Fibroblast of the conjunctiva (primary cell): Measurements from ENCODE around the gene MSMO1.
A peak's percentile ranks its signal among the peaks of the same experiment; 100 is the strongest.
"Not testable (repeated sequence)": the region's sequence is repeated elsewhere in the genome, so short reads cannot be mapped to it uniquely, and the experiment has no call there.

Experiments used
- DNase-seq: peaks from one replicate; pipeline ENCODE4 v3.0.0-alpha.2; 2010; ENCODE audit warnings: low read depth

The MSMO1 gene

DNA sequence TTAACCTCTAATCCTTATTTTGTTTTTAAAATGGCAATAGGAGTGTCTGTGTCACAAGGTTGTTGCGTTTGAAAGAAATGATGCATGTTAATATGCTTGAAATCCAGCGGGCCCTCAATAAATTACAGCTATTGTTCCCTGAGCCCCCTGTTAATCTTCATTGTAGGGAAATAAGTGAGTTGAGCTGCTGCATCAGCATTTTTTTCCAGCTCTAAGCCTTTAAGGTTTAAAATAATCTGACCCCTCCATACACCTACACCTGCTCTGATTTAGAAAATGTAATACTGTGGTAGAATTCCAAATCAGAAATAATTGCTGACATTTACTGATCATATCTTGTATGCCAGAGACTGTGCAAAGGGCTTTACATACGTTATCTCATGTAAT is 2.6 kb upstream of the MSMO1 start:
- DNase-seq: no peak

DNA sequence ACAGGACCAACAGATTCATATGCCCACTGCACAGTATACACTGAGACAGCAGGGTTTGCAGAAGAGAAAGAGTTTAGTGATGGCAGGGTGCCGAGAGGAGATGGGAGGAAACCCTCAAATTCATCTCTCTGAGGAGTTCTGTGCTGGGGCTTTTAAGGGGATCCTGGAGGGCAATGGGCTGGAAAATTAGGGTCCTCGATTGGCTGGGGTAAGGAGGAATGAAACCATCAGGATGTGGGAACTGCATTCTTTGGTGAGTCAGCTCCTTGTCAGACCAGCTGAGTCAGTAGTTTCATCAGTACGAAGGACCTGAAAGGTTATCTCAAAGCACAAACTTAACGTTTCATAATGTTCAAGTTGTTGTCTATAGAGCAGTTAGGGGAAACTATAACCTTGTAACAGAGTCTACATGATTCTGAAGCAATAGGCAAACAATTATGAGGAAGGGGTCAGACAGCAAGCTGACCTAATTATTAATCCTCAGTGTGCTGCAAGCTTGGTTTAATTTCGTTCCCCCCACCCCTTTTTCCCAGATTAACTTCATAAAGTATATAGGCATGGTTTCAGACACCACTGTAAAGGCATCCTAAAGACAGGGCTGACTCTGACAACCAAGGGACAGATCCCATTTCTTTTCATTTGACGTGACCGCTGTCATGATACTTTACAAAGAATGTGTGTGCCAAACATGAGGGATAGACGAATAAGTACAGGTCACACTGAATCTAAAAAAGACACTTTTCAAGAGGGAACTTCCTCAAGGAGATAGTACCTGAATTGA is 1.5 kb upstream of the MSMO1 start:
- peak; percentile 65 for DNase-seq

DNA sequence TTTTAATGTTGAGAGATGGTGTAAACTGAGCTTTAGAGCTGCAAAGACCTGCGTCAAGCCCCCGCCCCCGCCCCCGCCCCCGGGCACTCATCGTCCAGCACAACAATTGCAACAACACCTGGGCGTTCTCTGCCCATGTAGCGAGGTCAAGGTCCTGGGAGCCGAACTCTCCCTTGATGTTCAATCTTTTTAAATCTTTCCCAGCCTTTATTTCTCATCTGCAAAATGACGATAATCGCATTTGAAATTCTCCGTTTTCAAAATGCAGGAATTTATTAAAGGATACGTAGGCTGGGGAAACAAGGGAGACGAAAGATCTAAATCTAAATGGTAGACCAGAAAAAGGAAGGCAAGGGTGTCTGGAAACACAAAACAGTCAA is 648 bp upstream of the MSMO1 start:
- DNase-seq: peak; percentile 22

DNA sequence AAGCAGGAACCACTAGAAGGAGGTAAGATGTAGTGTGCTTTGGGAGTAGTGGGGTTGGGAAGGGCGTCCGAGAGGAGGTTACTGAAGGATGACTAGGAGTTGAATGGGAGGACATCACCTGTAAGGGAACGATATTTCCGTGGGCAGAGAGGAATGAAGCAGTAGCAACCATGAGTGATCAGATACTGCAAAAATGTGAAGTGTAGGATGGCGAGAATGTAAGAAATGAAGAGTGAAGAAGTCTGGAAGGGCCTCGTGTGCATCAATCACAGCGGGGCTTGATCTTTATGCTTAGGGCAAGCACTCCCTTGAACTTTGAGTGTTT is 594 bp downstream of the MSMO1 start:
- no peak for DNase-seq

DNA sequence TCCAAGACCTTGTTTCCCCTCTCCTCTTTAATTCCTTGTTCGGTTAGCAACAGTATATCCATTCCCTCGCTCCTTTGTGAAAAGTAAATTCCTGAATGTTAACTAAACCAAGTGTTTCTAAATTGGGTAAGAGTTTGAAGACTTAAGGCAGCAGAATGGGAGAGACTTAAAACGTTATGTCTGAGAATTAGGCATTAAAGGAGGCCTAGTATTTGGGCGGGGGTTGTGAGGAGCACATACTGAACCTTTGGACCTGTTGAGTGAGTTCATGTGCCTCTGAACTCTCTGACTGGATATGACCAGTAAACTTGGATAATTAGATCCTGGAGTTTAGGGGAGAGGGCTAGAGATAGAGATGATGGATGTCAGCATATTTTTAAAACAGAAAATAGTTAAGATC is 1.2 kb downstream of the MSMO1 start:
- no peak for DNase-seq

DNA sequence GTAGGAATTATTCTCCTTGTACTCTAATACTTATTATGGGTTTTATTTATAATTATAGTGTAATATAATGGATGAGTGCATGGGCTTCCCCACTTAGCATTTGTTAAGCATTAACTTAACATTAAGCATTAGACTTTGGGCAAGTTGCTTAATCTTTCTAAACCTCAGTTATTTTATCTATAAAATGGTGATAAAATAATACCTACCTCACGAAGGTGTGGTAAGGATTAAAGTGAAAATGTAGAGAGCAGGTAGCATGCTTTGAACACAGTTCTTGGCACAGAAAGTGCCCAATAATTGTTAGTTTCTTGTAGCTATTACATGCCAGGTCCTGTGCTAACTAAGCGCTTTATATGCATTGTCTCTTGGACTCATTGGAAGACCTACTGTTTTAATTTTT is 2.6 kb downstream of the MSMO1 start:
- no peak for DNase-seq

DNA sequence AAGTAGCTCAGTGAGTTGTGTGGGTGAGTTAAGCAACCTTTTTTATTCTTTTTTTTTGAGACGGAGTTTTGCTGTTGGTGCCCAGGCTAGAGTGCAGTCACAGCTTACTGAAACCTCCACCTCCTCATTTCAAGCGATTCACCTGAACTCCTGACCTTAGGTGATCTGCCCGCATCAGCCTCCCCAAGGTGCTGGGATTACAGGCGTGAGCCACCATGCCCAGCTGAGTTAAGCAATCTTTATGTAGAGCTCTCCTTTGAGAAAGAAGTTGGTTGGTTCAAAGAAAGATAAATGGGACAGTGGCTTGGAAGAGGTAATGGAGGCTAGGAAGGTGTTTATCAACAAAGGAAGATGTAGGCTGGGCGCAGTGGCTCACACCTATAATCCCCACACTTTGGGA is 3.2 kb downstream of the MSMO1 start:
- no peak for DNase-seq

DNA sequence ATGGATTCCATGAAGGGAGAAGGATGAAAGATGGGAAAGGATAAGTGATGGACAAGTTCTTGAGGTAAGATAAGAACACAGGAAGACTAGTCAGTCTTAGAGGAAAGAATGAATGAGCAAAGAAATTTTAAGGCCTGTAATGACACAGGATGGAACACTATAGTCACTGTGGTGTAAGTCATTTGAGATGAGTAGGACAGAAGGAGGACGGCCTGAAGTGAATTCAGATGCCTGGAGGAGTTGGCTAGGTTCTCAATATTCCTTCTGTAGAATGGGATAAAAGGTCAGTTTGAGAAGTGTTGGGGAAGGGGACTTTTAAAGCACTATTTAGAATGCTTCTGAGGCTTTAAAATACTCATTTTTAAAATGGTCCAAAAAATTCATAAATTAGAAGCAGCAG is 3.9 kb downstream of the MSMO1 start:
- no peak for DNase-seq

DNA sequence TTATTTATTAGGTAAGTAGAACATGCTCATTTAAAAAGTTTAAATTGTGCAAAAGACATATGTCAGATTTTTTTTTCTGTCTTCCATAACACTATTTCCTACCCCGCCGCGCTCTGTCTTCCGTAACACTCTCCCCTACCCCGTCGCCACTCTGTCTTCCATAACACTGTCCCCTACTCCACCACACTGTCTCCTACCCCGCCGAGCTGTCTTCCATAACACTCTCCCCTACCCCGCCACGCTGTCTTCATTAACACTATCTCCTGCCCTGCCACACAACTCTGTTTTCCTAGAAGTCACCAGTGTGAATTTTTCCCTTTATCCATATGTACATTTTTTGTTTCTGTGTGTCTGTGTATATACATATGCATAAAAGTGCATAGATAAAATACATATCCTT is 4.4 kb downstream of the MSMO1 start:
- no peak for DNase-seq

DNA sequence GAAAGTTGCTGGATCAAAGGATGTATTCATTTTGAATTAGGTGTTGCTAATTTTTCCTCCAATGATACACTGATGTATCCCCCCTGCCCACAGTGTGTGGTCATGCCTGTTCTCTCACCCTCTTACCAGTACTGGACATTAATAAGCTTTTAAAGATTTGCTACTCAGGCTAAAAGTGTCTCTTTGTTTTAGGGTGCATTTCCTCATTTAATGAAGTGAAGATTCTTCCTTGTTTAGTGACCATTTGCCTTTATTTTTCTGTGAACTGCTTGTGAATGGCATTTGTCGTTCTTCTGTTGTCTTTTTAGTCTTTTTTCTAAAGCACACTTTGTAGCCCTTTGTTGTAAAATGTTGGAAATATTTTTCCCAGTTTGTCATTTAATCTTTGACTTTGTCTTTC is 5.0 kb downstream of the MSMO1 start:
- DNase-seq: no peak

DNA sequence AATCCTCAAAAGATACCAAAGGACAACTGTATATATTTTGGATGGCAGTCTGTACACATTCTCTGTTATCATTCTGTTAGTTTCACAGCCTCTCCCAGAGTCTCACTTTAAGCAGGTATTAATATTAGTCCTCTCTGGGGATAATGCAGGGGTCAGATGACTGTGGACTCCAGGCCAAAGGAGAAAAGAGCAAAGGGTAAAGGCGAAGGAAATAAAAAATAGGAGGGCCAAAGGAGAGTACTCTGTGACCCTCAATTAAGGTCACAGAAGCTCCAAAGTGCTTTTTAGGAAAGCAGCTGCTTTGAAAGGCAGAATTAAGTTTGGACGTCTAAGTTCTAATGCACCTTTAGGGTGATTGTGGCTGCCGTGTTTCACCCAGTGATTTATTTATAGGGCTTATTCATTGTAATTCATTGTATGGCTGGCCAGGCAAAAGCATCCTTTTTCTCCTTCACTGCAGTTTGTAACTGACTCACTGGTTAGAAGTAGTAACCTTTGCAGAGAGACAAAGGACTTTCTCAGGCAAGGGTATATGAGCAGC is 7.8 kb downstream of the MSMO1 start:
- DNase-seq: no peak

DNA sequence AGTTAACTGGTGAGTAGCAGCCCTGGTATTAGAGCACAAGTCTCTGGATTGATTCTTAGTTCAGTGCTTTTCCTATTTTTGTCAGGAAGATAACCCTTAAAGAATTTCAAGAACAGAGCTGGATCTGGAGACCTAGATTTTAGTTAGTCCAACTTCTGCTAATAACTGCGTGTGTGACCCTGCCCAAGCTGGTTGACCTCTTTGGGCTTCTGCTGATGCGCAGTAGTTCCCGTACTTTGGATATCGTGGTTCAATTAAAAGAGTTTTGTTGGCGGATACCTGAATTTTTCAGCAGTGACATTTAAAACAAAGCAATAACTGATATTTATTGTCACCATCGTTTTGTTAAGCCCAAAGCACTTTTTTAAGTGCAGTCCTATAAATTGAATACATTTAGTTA is 9.3 kb downstream of the MSMO1 start:
- DNase-seq: no peak

DNA sequence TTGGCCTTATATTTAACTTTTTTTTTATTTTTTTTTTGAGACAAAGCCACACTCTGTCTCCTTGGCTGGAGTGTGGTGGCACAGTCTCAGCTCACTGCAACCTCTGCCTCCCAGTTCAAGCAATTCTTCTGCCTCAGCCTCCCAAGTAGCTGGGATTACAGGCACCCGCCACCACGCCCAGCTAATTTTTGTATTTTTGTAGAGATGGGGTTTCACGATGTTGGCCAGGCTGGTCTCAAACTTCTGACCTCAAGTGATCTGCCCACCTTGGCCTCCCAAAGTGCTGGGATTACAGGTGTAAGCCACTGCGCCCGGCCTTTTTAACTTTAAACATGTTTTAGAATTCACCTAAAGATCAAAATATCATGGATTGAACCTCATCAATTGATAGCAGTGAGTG is 14.9 kb downstream of the MSMO1 start:
- not testable (repeated sequence) for DNase-seq

DNA sequence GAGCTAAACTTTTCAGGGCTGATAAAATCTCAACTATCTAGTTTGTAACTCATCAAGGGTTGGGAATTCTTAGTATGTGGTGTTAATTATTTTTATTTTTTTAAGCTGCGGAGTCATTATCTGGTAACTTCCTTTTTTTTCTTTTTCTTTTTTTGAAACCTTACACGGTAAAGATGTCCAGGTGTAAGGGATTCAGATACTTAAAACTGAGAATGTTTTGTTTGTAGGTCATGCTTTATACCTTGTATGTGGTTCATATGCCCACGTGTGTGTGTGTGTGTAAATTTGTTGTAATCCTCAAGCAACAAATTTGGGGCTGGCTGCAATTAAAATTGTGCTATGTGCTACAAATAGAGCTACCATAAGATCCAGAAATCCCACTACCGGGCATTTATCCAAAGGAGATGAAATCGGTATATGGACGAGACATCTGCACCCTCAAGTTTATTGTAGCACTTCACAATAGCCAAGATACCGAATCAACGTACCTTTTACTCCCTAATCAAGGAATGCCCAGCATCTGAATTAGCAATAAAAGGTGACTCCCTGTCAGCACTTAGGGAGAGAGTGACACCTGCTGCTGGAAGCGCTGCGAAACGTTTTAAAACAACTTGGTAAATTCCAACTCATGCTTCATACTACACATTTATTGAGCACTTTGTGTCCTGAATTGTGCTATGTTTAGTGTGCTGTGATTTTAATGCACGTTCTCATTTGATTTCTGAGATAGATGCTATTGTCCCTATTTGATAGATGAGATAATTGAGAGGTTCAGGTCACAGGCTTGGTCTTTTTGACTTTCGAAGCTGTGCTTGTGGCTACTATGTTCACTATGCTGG is 16.1 kb downstream of the MSMO1 start:
- no peak for DNase-seq

DNA sequence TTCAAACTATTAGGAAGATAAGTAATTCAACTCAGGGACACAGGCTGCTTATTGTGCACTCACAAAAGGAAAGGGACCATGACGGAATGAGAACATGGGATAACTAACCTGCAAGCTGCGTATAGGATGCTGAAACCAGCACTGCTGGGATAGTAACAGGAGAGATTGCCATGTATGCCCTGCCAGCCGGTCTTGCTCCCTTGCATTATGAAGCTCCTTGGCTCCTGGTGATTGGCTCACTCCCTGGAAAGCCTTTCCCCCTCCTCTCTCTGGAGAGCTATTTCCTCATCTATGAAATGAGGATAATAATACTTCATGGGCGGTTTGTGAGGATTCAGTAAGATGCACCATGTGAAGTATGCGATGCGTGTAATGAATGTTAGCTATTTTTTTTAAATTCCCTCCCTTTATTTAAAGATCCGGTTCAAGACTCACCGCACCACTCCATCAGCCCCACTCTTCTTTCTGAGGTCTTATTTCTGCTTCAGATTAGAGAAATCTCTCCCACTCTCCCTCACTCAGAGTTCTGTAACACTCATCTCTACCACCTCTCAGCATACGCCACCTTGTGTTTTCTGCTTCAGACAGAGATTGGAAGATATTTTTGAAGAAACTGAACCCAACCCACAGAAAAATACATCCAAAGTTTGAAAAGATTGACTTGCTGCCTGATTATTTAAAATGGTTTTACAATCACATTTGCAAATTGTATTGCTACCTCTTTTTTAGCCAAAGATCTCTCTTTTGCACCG is 18.4 kb downstream of the MSMO1 start:
- DNase-seq: no peak

DNA sequence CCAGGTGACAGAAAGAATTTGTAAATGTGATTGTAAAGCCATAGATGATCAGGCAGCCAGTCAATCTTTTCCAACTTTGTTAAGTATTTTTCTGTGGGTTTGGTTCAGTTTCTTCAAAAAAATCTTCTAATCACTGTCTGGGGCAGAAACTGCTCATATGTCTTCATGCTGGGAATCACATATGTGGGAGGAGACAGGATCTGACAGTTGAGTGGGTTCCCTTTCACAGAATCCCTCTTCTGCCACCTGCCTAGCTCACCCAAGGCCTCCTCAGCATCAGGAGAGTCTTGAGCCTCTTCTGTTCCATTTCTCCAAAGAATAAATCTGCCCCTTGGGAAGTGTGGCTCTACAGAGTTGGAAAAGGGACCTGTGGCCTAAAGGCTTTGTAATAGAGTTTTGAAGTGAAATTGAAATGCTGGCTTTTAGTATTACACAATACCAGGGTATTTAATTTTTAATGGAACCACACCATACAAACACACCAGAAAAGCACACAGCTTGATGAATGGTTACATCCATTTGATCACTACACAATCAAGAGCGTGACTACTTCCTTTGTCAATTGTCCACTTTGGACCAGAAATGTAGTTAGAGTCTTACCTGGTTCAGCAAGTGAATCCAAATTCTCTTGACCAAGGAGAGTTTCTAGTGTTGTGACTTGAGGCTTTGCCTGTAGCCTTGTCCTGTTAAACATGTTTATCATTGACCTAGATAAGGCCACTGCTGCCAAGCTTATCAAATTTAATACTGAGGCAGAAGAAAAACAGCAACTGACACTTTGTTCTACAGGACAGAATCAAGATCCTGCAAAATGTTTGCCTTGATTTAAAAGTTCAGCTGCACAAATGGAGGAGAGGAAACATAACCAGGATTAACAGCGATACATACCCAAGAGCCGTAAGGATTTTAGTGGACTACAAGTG is 20.4 kb downstream of the MSMO1 start:
- no peak for DNase-seq

DNA sequence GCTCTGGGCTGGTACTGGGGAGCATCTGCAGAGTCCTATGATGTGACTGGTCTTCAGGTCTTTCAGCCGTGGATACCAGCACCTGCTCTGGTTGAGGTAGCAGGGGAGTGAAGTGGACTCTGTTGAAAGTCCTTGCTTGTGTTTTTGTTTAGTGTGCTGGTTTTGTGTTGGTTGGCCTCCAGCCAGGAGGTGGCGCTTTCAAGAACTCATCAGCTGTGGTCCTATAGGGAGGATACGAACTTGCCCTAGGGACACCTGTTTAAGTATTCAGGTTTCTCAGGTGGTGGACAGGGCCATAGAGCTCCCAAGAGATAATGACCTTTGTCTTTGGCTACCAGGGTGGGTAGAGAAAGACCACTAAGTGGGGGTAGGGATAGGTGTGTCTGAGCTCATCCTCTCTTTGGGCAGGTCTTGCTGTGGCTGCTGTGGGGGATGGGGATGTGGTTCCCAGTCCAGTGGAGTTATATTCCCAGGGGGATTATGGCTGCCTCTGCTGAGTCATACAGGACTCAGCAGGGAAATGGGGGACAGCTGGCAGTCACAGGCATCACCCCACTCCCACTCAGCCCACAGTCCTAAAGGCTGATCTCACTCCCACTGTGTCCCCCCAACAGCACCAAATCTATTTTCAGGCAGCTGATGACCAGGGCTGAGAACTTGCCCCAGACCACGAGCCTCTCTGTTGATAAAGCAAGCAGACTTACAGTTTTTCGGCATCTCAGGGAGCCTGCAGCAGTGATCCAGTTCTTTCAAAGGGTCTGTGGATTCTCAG is 24.1 kb downstream of the MSMO1 start:
- DNase-seq: no peak

DNA sequence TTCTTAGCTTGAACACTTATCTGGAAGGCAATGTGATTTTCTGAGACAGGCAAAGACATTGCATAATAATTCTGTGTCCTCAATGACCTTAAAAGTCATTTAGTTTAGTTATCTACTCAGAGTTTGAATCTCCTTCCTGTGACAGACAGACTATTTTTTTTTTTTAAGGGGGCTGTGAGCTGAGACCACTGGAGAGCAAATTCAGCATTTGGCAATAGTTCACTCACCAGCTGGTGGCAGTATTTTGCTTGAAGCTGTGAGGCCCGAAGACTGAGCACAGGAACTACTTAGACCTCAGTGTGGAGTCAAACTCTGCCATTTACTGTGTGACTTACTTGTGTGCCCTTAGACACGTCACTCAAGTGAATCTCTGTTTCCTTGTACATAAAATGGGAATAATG is 28.4 kb downstream of the MSMO1 start:
- DNase-seq: peak; percentile 40

DNA sequence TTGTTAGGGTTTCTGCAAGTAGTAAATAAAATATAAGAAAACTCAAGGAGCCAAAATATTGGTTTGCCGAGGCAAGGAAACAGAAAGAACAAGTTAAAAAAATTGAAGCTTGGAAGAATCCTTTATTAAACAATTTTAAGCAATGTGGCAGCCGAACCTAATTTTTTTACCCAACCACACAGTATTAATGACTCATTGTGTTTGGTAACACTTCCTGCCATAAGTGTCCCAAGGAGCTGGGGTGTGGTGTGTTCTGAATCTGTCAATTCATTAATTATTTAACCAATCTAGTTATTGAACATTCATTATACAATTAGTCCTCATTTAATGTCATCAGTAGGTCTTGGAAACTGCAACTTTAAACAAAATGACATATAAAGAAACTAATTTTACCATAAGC is 32.0 kb downstream of the MSMO1 start:
- DNase-seq: no peak

DNA sequence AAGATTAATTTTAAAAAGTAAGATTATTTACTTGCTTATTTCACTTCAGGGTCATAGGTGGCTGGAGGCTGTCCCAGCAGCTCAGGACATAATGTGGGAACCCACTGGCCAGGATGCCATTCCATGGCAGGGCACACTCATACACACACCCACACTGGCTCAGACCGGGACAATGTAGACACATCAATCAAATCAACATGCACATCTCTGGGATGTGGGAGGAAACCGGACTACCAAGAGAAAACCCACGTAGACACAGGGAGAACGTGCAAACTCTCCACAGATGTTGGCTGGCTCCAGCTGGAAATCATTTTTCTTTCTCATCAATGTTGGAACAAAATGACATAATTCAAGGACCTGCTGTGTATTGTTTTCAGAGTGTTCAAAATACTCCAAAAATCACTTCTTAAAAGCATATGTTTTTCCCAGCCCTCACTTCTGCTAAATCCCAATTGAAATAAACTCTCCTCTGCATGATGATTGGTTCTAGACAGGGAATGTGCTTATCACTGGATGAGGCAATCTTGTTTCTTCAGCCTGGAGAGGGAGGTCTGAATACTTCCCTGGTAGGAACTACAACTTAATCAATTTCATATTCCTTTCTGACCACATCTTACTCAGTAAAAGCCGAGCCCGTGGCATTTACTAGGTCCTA is 32.7 kb downstream of the MSMO1 start:
- no peak for DNase-seq
